Anterior cingulate cortex (tissue), 58 donors: ENCODE measurements around the gene TESMIN.

Source experiments
- DNase-seq, 58 donors: peaks; one replicate each; lab custom pipeline; 2025; lab: John Stamatoyannopoulos, UW

TESMIN gene

DNA sequence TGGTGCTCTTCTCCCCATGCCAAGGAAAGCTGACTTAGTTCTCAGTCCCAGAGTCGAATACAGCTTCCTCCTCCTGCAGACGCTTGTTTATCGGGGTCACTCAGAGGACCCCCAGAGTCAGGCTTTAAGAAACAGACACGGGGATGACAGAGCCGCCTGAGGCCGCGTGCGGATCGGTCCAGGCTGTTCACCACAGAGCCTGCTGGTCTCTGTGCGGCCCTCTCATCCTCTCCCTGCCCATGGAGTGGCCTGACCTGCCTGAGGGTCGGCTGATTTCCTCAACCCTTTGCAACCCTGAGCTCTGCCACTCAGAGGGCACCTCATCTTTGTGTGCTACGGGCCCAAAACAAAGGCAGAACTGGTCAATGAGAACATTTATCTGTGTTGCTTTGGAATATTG is 64.8 kb downstream of the TESMIN start:
- DNase-seq: no peak

DNA sequence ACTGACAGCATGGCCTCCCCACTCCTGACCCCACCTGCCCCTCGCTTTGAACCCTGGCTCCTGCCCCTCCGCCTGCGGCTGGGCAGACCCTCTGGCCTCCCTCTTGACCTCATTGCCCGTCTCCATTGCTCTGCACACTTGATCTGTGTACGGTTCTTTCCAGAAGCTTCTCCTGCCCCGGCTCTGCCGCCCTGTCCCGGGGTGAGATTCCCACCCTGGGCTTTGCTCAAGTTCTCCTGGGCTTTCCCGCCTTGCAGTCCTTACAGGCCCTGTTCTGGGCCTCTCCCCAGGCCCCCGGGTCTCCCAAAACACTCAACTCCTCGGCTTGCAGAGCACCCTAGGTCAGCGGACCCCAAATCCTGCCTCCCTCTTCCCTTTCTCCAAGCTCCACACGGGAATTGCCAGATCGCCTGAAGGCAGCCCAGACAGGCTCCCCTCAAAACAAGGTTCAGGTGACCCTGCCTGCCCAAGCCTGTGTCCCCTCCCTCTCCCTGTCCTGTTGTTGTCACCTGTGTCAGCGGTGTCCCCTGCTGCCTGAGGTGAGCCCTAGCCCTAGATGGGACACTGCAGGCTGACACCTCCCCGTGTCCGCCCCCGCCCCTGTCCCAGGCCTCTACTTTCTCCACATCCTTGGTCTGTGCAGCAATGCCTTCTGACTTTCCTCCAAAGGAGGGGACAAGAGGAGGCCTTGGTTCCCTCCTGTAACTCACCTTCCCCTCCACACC is 65.5 kb downstream of the TESMIN start:
- no peak for DNase-seq

GRCh38 chr11:68684385-68685356 is 66.6 kb downstream of the TESMIN start, which contains the start of gene GAL:
GAL (plus strand) TSS chr11:68684544; CDS start chr11:68684924, 380 bp downstream.
- DNase-seq: no peak

GRCh38 chr11:68683536-68684384 is 67.6 kb downstream of the TESMIN start:
- DNase-seq: no peak

- DNase-seq: no peak
These were observed 68.2 kb downstream of the TESMIN start for GRCh38 chr11:68683121-68683520.

- DNase-seq: no peak
These were observed 68.8 kb downstream of the TESMIN start for GRCh38 chr11:68682531-68682961.

DNA sequence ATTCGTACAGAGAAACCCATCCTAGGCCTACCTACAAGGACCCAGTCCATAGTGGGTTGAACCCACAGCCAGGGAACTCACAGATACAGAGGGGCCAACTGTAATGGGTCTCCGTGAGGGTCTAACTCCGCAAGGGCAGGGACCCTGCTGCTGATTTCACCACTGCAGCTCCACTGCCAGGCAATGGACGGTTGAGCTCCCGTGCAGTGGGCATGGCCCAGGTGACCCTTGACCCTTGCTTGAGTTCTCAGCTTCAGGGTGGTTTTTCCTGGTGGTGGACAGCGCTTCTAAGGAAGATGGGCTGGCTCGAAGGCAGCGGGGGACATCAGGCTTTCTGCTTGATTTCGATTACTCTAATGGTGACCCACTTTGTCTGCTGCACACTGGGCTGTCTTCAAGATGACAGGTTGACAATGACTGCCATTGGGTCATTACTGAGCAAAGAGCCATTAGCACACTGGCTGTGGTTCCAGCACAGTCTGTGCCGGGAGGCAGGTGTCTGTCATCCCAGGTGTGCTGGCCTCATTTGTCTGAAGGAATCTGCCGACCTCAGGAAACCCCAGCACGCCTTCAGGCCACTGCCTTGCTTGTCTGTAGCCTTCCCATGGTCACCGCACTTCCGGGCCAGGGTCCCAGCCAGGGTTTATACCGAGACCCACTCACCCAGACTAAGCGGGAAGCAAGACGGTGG is 70.6 kb downstream of the TESMIN start:
- DNase-seq: no peak

DNA sequence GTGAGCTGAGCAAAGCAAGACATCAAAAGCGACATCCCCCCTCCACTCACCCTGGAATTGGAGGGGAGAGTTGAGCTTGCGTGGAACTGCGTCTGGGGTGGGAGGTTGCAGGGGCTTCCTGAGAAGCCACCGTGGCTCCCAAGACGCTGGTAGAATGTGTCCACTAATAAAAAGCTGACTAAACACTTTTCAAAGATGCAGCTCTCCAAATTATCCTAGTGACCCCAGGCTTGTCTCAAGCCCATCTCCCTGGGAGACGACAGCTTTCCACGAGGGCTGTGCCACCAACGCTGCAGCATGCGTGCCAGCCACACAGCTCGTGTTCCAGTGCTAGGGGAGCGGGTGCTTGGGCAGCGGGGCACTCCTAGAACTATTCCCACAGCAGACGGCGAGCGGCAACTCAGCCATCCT is 73.3 kb downstream of the TESMIN start:
- DNase-seq: peak in 5 of 58 donors; percentile 8 to 31 (median 14)

DNA sequence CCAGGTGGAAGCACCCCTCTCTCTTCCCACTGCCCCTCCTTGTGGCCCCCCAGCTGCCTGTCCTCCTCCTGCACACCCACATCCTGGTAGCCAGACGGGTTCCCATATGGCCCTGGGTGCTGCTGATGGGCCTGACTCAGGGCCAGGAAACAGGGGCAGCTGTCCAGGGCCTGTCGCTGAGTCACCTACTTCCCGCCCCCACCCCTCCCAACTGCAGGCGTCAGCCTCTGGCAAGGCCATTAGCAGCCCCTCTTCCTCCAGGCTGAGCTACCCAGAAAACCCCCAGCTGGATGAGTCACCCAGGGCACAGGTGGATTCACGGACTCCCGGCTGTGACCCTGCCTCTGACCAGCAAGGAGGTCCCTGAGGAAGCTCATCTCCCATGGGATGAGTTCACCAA is 73.9 kb downstream of the TESMIN start:
- DNase-seq: peak in 9 of 58 donors; percentile 5 to 42 (median 17)

DNA sequence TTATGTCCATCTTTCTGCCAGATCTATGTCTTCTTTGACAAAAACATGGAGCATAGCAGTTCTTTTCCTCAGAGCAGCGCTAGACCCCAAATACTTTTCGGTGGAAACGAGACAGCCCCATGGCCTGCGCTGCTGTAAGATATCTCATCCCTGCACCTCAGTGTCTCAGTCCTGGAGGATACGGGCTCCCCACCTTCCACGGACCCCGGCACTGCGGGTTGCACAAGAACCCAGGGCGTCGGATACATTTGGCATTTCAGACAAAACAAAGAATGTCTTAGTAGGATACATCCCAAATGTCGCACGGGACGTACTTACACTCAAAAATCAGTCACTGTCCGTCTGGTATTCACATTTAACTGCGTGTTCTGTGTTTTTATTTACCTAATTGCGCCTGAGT is 76.9 kb downstream of the TESMIN start:
- DNase-seq: no peak

DNA sequence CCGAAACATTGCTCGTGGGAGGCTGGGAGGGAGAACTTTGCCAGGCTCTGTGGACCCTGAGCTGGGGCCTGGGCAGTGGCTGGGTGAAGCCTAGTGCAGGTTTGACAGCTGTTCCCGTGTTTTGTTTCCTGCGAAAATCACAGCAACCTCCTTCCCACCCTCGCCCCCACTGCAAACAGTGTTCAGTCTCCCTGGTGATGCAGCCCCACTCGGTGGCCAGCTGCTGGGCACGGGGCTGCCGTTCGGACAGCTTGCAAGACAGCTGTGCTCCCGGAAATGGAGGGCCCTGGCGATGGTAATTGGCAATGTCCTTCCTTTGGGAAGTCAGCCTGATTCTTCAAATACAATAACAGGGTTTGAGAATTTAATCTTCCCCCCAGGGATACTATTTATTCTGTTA is 77.3 kb downstream of the TESMIN start:
- DNase-seq: no peak

DNA sequence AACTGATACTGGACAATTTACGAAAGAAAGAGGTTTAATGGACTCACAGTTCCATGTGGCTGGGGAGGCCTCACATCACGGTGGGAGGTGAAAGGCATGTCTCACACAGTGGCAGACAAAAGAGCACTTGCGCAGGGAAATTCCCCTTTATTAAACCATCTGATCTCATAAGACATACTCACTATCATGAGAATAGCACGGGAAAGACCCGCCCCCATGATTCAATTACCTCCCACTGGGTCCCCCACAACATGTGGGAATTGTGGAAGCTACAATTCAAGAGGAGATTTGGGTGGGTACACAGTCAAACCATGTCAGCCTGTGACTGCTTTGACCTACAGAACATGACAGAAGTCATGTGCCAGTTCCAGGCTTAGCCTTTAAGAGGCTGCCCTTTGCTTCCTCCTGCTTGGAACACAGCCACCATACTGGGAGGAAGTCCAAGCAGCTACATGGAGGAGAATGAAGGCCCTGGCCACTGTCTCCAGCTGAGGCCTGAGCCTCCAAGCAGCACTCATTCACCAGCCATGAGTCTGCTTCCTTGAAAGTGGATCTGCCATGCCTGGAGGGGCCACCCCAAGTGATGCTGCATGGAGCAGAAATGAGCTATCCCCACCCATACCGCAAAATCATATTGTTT is 77.9 kb downstream of the TESMIN start:
- no peak for DNase-seq

DNA sequence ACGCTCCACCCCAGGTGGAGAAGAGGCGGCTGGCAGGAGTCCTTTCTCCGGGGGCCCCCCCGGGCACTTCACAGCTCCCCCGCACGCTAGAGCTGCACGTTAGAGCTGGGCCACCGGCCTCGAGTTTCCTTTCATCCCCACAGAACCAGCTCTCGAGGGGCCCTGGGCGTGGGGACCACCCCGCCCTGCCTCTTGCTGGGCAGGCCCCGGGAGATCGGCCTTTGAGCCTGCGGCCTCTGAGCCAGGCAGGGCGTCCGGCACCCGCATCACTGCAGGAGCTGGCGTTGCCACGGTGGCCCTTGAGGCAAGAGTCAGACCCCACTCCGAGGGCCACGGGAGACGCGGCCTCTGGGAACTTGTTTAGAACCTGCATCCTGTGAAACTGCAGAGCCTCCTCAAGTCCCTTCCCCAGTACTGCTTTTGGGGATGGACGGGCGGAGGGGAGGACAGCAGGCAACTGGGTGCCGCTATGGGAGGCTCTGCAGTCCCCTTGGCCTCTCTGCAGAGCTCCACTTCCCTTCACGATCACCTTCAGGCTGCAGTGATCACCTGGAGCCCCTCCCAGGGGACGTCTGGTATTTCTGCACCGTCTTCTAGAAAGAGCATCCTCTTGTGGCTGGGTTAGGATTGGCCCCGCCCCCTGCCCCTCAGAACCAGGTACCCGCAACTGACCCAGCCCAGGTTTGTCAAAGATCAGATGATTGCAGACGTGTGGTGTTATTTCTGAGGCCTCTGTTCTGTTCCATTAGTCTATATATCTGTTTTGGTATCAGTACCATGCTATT is 80.9 kb downstream of the TESMIN start:
- DNase-seq: no peak

- no peak for DNase-seq
These were observed 81.8 kb downstream of the TESMIN start for GRCh38 chr11:68669301-68670090.

DNA sequence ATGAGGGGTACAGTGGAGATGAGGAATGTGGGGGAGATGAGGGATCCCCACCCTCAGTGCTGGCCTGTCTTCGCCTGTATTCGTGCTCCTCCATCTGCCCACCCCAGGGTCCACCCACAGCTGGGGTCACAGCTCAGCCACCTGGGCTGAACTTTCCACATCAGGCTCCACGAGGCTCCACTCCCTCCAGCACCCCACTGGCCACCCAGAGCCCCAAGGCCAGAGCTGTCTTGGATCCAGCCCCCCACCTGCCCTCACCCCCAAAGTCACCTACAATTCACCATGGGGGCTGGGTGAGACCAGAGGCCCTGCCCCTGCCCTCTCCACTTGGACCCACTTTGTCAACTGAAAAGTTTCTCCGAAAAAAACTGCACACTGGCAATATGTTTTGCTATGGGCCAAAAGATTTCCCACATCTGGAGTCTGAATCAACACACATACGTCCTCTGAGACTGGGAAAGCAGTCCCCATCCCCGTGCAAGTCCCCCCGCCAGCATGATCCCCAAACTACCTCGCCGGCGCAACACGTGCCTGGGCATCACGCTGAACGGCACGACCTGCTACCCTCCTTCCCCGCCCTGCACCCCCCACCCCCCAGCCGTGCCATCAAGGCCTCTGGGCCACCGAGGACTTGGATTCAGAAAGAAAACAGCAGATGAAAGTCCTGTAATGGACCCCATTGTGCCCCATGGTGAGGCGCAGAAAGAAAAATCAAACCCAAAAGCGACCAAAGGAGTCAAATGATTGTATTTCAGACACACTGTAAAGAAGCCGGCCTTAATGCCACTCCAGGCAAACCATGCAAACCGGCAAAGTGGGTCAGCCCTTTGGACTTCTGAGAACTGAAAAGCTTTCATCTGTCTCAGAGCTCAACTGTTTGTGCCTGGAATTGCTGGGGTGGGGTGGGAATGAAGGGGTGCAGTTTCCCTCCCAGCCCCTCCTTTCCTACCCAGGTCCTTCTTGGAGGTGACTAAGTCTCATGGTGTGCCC is 83.5 kb downstream of the TESMIN start:
- DNase-seq: peak in 1 of 58 donors; percentile 9

DNA sequence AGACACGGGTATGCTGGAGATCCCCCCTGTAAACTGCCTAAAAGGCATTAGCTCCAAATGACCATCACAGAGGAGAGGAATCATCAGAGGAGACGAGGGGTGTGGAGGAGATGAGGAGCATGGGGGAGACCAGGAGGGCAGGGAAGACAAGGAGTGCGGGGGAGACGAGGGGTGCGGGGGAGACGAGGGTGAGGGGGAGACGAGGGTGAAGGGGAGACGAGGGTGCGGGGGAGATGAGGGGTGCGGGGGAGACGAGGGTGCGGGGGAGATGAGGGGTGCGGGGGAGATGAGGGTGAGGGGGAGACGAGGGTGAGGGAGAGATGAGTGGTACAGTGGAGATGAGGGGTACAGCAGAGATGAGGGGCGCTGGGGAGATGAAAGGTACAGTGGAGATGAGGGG is 84.5 kb downstream of the TESMIN start:
- DNase-seq: no peak
